ENCODE measurements around the gene NUP205.

NUP205 gene

GRCh38 chr7:135550196-135550595 lies 7.5 kb upstream of the NUP205 start:
- no peak for DNase-seq (ENCODE audit: low spot score)

- no peak for DNase-seq (ENCODE audit: low spot score)
These were observed 5.6 kb upstream of the NUP205 start for GRCh38 chr7:135552148-135552547.

GRCh38 chr7:135553346-135553745 lies 4.4 kb upstream of the NUP205 start:
- DNase-seq (ENCODE audit: low spot score): no peak

- DNase-seq (ENCODE audit: low spot score): peak; percentile 98
These were observed 635 bp downstream of the NUP205 start for GRCh38 chr7:135558337-135558767.

- DNase-seq (ENCODE audit: low spot score): no peak
These were observed 1.2 kb downstream of the NUP205 start for GRCh38 chr7:135558881-135559280.

- DNase-seq (ENCODE audit: low spot score): no peak
These were observed 2.9 kb downstream of the NUP205 start for GRCh38 chr7:135560631-135561030.

- DNase-seq (ENCODE audit: low spot score): no peak
These were observed 5.0 kb downstream of the NUP205 start for GRCh38 chr7:135562720-135563119.

- DNase-seq (ENCODE audit: low spot score): no peak
These were observed 14.1 kb downstream of the NUP205 start for GRCh38 chr7:135571834-135572233.

- no peak for DNase-seq (ENCODE audit: low spot score)
These were observed 15.8 kb downstream of the NUP205 start for GRCh38 chr7:135573541-135573940.

- peak; percentile 47 for DNase-seq (ENCODE audit: low spot score)
These were observed 17.6 kb downstream of the NUP205 start for GRCh38 chr7:135575296-135575695.

- DNase-seq (ENCODE audit: low spot score): no peak
These were observed 20.9 kb downstream of the NUP205 start for GRCh38 chr7:135578569-135578968.

- DNase-seq (ENCODE audit: low spot score): no peak
These were observed 26.9 kb downstream of the NUP205 start for GRCh38 chr7:135584362-135585353.

GRCh38 chr7:135597181-135597925 lies 39.6 kb downstream of the NUP205 start:
- DNase-seq (ENCODE audit: low spot score): no peak

GRCh38 chr7:135597926-135598305 lies 40.2 kb downstream of the NUP205 start:
- DNase-seq (ENCODE audit: low spot score): no peak

- no peak for DNase-seq (ENCODE audit: low spot score)
These were observed 41.8 kb downstream of the NUP205 start for GRCh38 chr7:135599471-135599870.

GRCh38 chr7:135600226-135600625 lies 42.5 kb downstream of the NUP205 start:
- no peak for DNase-seq (ENCODE audit: low spot score)

GRCh38 chr7:135601182-135601581 lies 43.5 kb downstream of the NUP205 start:
- no peak for DNase-seq (ENCODE audit: low spot score)

- no peak for DNase-seq (ENCODE audit: low spot score)
These were observed 44.6 kb downstream of the NUP205 start for GRCh38 chr7:135602304-135602703.

GRCh38 chr7:135616136-135616535 lies 58.4 kb downstream of the NUP205 start:
- DNase-seq (ENCODE audit: low spot score): no peak

GRCh38 chr7:135617781-135618180 lies 60.1 kb downstream of the NUP205 start:
- DNase-seq (ENCODE audit: low spot score): no peak

- DNase-seq (ENCODE audit: low spot score): no peak
These were observed 60.8 kb downstream of the NUP205 start for GRCh38 chr7:135618510-135618909.

- no peak for DNase-seq (ENCODE audit: low spot score)
These were observed 62.7 kb downstream of the NUP205 start for GRCh38 chr7:135620447-135620846.
